Measurements from ENCODE around the gene CYB561A3.

DNA sequence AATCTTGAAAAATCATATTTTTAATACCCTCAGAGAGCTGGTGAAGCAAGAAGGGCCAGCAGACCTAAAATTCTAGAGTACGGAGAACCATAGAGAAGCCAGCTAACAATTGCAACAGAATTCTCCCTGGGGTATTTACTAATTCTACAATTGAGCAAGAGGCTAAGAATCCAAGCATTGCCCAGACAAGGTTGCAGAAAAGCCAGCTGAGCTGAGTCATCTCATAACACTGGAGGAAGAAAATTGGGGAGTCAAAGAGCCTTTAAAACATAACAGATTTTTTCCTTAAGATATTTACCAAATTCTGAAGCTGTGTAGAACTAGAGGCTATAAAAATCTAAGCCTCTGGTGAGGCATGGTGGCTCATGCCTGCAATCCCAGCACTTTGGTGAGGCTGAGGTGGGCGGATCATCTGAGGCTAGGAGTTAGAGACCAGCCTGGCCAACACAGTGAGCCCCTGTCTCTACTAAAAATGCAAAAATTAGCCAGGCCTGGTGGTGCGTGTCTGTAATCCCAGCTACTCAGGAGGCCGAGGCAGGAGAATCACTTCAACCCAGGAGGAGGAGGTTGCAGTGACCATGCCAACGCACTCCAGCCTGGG, 17.1 kb upstream of the CYB561A3 start:
- TF ChIP-seq, protein P1, sequence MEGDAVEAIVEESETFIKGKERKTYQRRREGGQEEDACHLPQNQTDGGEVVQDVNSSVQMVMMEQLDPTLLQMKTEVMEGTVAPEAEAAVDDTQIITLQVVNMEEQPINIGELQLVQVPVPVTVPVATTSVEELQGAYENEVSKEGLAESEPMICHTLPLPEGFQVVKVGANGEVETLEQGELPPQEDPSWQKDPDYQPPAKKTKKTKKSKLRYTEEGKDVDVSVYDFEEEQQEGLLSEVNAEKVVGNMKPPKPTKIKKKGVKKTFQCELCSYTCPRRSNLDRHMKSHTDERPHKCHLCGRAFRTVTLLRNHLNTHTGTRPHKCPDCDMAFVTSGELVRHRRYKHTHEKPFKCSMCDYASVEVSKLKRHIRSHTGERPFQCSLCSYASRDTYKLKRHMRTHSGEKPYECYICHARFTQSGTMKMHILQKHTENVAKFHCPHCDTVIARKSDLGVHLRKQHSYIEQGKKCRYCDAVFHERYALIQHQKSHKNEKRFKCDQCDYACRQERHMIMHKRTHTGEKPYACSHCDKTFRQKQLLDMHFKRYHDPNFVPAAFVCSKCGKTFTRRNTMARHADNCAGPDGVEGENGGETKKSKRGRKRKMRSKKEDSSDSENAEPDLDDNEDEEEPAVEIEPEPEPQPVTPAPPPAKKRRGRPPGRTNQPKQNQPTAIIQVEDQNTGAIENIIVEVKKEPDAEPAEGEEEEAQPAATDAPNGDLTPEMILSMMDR (IDR thresholded peaks at IDR 0.05) = no peak
- TF ChIP-seq POLR2A (IDR thresholded peaks at IDR 0.05) = no peak
